ENCODE results near the gene GNPAT. TPM values are rescaled to one million over a fixed set of nuclear protein-coding genes. Genes with fewer than 3 reads are reported as not detected.

GNPAT gene
- total and polyA plus RNA-seq, 2 of the 8 experiments (the other 6 are each of a cell fraction or from before 2014, with no cell fraction given), result 22.9 to 47.4 TPM

DNA sequence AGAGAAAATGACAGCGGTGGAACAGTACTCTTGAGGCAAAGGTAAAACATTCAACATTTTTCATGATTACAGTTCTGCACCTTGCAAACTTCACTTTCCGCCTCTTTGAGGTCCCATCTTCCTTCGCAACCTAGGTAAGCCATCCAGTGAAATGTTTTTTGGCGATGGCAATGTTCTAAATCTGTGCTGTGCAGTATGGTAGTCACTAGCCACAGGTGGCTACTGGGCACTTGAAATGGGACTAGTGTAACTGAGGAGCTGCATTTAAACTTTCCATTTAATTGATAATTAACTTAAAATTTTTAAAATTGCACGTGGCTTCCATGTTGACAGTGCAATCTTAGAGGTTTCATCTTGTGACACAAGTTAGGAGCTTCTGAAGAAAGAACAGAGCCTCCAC, 83.6 kb downstream of the GNPAT start:
- no peak overlapping the region for H2BK120ac ChIP-seq (replicated peaks; ENCODE audit: low read depth, low read length)
- H3K4me3 ChIP-seq (ENCODE audit: extremely low read depth in 1 of 4, insufficient read depth in 2 of 4, low read depth in 3 of 4, low read length in 4 of 4), result no peak overlapping the region
- no peak for DNase-seq (ENCODE audit: low read depth in 1 of 2, low spot score in 2 of 2)
- H3K9me3 ChIP-seq (ENCODE audit: insufficient read depth in 2 of 2, low read depth in 1 of 2, low read length in 1 of 2), result no peaks in the 10 kb centered on the region
- H4K20me1 ChIP-seq (replicated peaks in 1 of 2; ENCODE audit: control insufficient read depth in 1 of 2, insufficient read depth in 2 of 2, low read length in 2 of 2), result peaks cover 2 to 3% of the 10 kb centered on the region in 2 experiments
- ChIA-PET POLR2A (ENCODE audit: partially characterized antibody) (no interaction called here), CTCF (ENCODE audit: partially characterized antibody) (interaction anchor here (0.5 to 1.1 kb wide), 5 partner anchors 12 to 292 kb away, joined by 3 to 5 read pairs (median 3); no protein-coding TSS in a partner anchor)
- 79% methylated on average over 5 of the region's 5 CpGs; no CpG with 5 or more reads in 1 of the 2 experiments for WGBS, 2 experiments (ENCODE audit: extremely low coverage in 1 of 2, insufficient coverage in 1 of 2, insufficient read length in 1 of 2, insufficient replicate concordance in 2 of 2, low coverage in 1 of 2, low lambda C conversion rate in 2 of 2, missing lambda C conversion rate in 1 of 2)
- FAIRE-seq, result no peak
- no peaks in the 10 kb centered on the region for H3K79me2 ChIP-seq (ENCODE audit: control insufficient read depth in 1 of 2, insufficient read depth in 2 of 2, low read length in 2 of 2)
- H2AFZ ChIP-seq (ENCODE audit: low read length), result no peak overlapping the region
- H3K18ac ChIP-seq (ENCODE audit: extremely low read depth, low read length), result no peak overlapping the region
- no peak for TF ChIP-seq CEBPB (IDR thresholded peaks at IDR 0.05; ENCODE audit: low read depth, low read length)
- no peak for TF ChIP-seq KDM4A (IDR thresholded peaks at IDR 0.05; ENCODE audit: low read depth, low read length, severe bottlenecking)
- no peak for TF ChIP-seq FOSL1 (IDR thresholded peaks at IDR 0.05; ENCODE audit: insufficient read depth, low read depth, low read length)
- TF ChIP-seq TBP (IDR thresholded peaks at IDR 0.05; ENCODE audit: low read depth, low read length), result no peak
- TF ChIP-seq ASH2L (IDR thresholded peaks at IDR 0.05; ENCODE audit: low read length), result no peak
- no peak for TF ChIP-seq SP1 (IDR thresholded peaks at IDR 0.05; ENCODE audit: low read depth, low read length)
- TF ChIP-seq RFX5 (IDR thresholded peaks at IDR 0.05; ENCODE audit: borderline replicate concordance, low read depth, low read length), result no peak
- TF ChIP-seq PHF8 (conservative IDR thresholded peaks at IDR 0.05; ENCODE audit: low read depth, low read length), result no peak
- TF ChIP-seq TAF7 (optimal IDR thresholded peaks at IDR 0.05; ENCODE audit: borderline replicate concordance, low read depth, low read length), result no peak
- no peak for TF ChIP-seq SIN3A (conservative IDR thresholded peaks at IDR 0.05 in 1 of 2, IDR thresholded peaks at IDR 0.05 in 1 of 2; ENCODE audit: low read depth in 1 of 2, low read length in 2 of 2)
- TF ChIP-seq SP4 (IDR thresholded peaks at IDR 0.05; ENCODE audit: low read length), result no peak
- no peak for TF ChIP-seq EZH2 (IDR thresholded peaks at IDR 0.05; ENCODE audit: low read depth, low read length, severe bottlenecking)
- TF ChIP-seq, protein P1, sequence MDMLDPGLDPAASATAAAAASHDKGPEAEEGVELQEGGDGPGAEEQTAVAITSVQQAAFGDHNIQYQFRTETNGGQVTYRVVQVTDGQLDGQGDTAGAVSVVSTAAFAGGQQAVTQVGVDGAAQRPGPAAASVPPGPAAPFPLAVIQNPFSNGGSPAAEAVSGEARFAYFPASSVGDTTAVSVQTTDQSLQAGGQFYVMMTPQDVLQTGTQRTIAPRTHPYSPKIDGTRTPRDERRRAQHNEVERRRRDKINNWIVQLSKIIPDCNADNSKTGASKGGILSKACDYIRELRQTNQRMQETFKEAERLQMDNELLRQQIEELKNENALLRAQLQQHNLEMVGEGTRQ (IDR thresholded peaks at IDR 0.05; ENCODE audit: low read length), result no peak
- no peak for TF ChIP-seq RXRA (IDR thresholded peaks at IDR 0.05; ENCODE audit: insufficient read depth, low read depth, low read length)
- H3K23me2 ChIP-seq (ENCODE audit: low read depth, low read length), result no peaks in the 10 kb centered on the region
- no peak overlapping the region for H3K4me2 ChIP-seq (ENCODE audit: insufficient read depth in 1 of 2, low read depth in 2 of 2, low read length in 2 of 2)
- no peak overlapping the region for H3K4ac ChIP-seq (replicated peaks; ENCODE audit: insufficient read length, low read depth, low read length)
- no peaks in the 10 kb centered on the region for H3K4me1 ChIP-seq (replicated peaks in 1 of 4; ENCODE audit: control insufficient read depth in 3 of 4, insufficient read depth in 4 of 4, low read length in 3 of 4)
- no peak overlapping the region for H3K9ac ChIP-seq (replicated peaks in 1 of 4; ENCODE audit: extremely low read depth in 1 of 4, low read depth in 3 of 4, low read length in 3 of 4)
- H3K79me1 ChIP-seq (ENCODE audit: low read depth, low read length), result no peaks in the 10 kb centered on the region
- no peak overlapping the region for H2BK12ac ChIP-seq (ENCODE audit: low read depth, low read length)
- H3K27ac ChIP-seq (ENCODE audit: low read depth, low read length), result no peak overlapping the region
- H2BK20ac ChIP-seq (ENCODE audit: low read length), result no peak overlapping the region
- H4K91ac ChIP-seq (replicated peaks; ENCODE audit: insufficient read length, low read length), result no peak overlapping the region
- H3K27me3 ChIP-seq (replicated peaks in 1 of 4; ENCODE audit: control insufficient read depth in 3 of 4, extremely low read depth in 1 of 4, insufficient read depth in 3 of 4, low read length in 3 of 4), result no peaks in the 10 kb centered on the region
- H4K8ac ChIP-seq (ENCODE audit: extremely low read depth, insufficient read depth, low read length), result no peak overlapping the region
- H3K56ac ChIP-seq (replicated peaks; ENCODE audit: insufficient read length, low read depth, low read length), result no peak overlapping the region
- no peak overlapping the region for H2BK5ac ChIP-seq (ENCODE audit: low read depth, low read length)
- no peak overlapping the region for H3K14ac ChIP-seq (ENCODE audit: insufficient read length)
- H2BK15ac ChIP-seq (ENCODE audit: low read length), result no peak overlapping the region
- no peak overlapping the region for H3K23ac ChIP-seq (ENCODE audit: insufficient read length)
- H2AK5ac ChIP-seq (ENCODE audit: low read depth, low read length), result no peak overlapping the region
- no peaks in the 10 kb centered on the region for H3K36me3 ChIP-seq (ENCODE audit: control insufficient read depth in 2 of 4, insufficient read depth in 4 of 4, low read length in 3 of 4)
- H4K5ac ChIP-seq (ENCODE audit: insufficient read length, low read depth, low read length), result no peak overlapping the region
